ENCODE measurements around the gene USP44. TPM values are rescaled to one million over a fixed set of nuclear protein-coding genes. Genes with fewer than 3 reads are reported as not detected.

The USP44 gene
- total and polyA plus RNA-seq, 10 of the 15 experiments (the other 5 are each of a cell fraction or from before 2014, with no cell fraction given), result 0.02 to 0.26 (median 0.12) TPM; not detected in 6

DNA sequence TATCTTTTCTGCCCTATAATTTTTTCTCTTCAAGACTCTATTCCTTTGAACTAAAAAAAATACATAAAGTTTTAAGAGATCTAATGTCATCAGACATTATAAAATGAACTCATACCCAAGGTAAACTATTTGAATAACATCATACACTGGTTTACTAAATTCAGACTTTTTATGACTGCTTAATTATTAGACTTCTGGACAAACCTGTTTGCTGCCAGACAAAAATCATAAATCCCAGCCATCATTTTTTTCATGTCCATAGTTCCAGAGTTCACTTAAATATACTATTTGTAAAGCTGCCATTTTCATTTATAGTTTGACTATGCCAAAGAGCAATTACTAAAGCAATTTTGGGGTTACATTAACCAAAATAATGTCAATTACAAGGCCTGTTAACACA lies 34.0 kb downstream of the USP44 start:
- DNase-seq (ENCODE audit: low read depth, low spot score) (no peak), FAIRE-seq (no peak), ATAC-seq (no peak)
- Histone ChIP-seq H2AFZ (ENCODE audit: control insufficient read depth, low read depth, low read length) (no peak overlapping the region), H3K9ac (ENCODE audit: control insufficient read depth, insufficient read depth, low read length) (no peak overlapping the region), H3K4me1 (ENCODE audit: control insufficient read depth, insufficient read depth, low read length) (no peaks in the 10 kb centered on the region), H3K79me2 (ENCODE audit: control insufficient read depth, insufficient read depth, low read length) (no peaks in the 10 kb centered on the region), H3K36me3 (ENCODE audit: control insufficient read depth in 2 of 2, insufficient read depth in 2 of 2, low read length in 1 of 2) (peaks cover 1 to 6% of the 10 kb centered on the region in 2 experiments; a peak in 2 of 4 replicates), H3K27me3 (replicated peaks in 1 of 2; ENCODE audit: control insufficient read depth in 2 of 2, insufficient read depth in 2 of 2, low read length in 1 of 2) (no peaks in the 10 kb centered on the region), H4K20me1 (ENCODE audit: control insufficient read depth, insufficient read depth) (no peaks in the 10 kb centered on the region), H3K4me3 (no peak overlapping the region), H3K9me3 (replicated peaks; ENCODE audit: control insufficient read depth, insufficient read depth, low read length) (no peaks in the 10 kb centered on the region), H3K4me2 (ENCODE audit: control insufficient read depth, insufficient read depth) (no peak overlapping the region), H3K27ac (ENCODE audit: control insufficient read depth, insufficient read depth) (no peak overlapping the region)
- POLR2A ChIA-PET, result no interaction called here
- no peak for TF ChIP-seq ZNF24 (IDR thresholded peaks at IDR 0.05)
- BruUV-seq (replicated peaks), result no TSS peak
- intact Hi-C loops (cut with micrococcal nuclease; ENCODE audit: unreplicated experiment) (no loop called here), in situ Hi-C loops (cut with MboI) (no loop called here)
- SMC1A ChIA-PET (ENCODE audit: uncharacterized antibody, unreplicated experiment), result no interaction called here
- CTCF ChIA-PET, result interaction anchor here (1.2 to 1.6 kb wide), 2 partner anchors 17 to 972 kb away, joined by 4 to 5 read pairs; no protein-coding TSS in a partner anchor
- RAD21 ChIA-PET (ENCODE audit: unreplicated experiment), result interaction anchor here (0.6 kb wide), 1 partner anchor 540 kb away, joined by 3 read pairs; no protein-coding TSS in a partner anchor

DNA sequence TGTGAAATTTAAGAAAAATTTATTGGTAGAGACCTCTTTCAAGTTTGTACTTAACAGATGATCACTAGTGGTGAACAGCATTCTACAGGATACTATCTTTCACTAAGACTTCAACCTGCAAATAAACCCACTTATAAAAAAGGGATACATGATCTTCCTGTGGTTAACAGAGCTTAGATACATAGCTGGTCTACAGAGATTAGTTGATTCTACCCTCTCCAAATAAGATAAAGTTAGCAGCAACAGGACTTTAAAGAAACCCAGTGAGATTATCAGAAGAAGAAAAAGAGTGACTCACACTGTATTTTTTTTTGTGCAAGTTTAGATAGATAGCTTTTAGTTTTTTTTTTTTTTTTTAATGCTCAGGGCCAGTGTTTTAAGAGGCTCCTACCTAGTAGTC lies 34.5 kb downstream of the USP44 start:
- ChIA-PET SMC1A (ENCODE audit: uncharacterized antibody, unreplicated experiment) (interaction anchor here (0.6 to 0.8 kb wide), 3 partner anchors 22 to 306 kb away, joined by 3 to 7 read pairs (median 3); no protein-coding TSS in a partner anchor), RAD21 (ENCODE audit: unreplicated experiment) (interaction anchor here (0.6 kb wide), 1 partner anchor 540 kb away, joined by 3 read pairs; no protein-coding TSS in a partner anchor), POLR2A (interaction anchor here (0.7 kb wide), 1 partner anchor 298 kb away, joined by 4 read pairs; no protein-coding TSS in a partner anchor), CTCF (interaction anchor here (0.6 to 1.2 kb wide), 3 partner anchors 94 to 1010 kb away, joined by 3 to 4 read pairs (median 4); no protein-coding TSS in a partner anchor)
- in situ Hi-C loops (cut with MboI) (no loop called here), intact Hi-C loops (cut with micrococcal nuclease; ENCODE audit: unreplicated experiment) (no loop called here)
- peaks cover 2 to 10% of the 10 kb centered on the region in 2 experiments; a peak in 2 of 4 replicates for H3K36me3 ChIP-seq (ENCODE audit: control insufficient read depth in 2 of 2, insufficient read depth in 2 of 2, low read length in 1 of 2)
- BruUV-seq (replicated peaks), result no TSS peak
- H3K4me1 ChIP-seq (ENCODE audit: control insufficient read depth, insufficient read depth, low read length), result no peaks in the 10 kb centered on the region
- H3K27me3 ChIP-seq (replicated peaks in 1 of 2; ENCODE audit: control insufficient read depth in 2 of 2, insufficient read depth in 2 of 2, low read length in 1 of 2), result no peaks in the 10 kb centered on the region
- H3K4me2 ChIP-seq (ENCODE audit: control insufficient read depth, insufficient read depth), result no peak overlapping the region
- no peak overlapping the region for H3K4me3 ChIP-seq
- no peak for FAIRE-seq
- H3K79me2 ChIP-seq (ENCODE audit: control insufficient read depth, insufficient read depth, low read length), result no peaks in the 10 kb centered on the region
- no peak overlapping the region for H3K27ac ChIP-seq (ENCODE audit: control insufficient read depth, insufficient read depth)
- DNase-seq (ENCODE audit: low read depth, low spot score), result no peak
- no peaks in the 10 kb centered on the region for H4K20me1 ChIP-seq (ENCODE audit: control insufficient read depth, insufficient read depth)
- no peaks in the 10 kb centered on the region for H3K9me3 ChIP-seq (replicated peaks; ENCODE audit: control insufficient read depth, insufficient read depth, low read length)
- no peak overlapping the region for H2AFZ ChIP-seq (ENCODE audit: control insufficient read depth, low read depth, low read length)
- TF ChIP-seq YBX1 (IDR thresholded peaks at IDR 0.05) (no peak), ETV6 (conservative IDR thresholded peaks at IDR 0.05 in 1 of 2, IDR thresholded peaks at IDR 0.05 in 1 of 2; ENCODE audit: borderline replicate concordance in 1 of 2, low read depth in 1 of 2) (no peak), JUNB (IDR thresholded peaks at IDR 0.05) (no peak), SUPT20H (IDR thresholded peaks at IDR 0.05; ENCODE audit: borderline replicate concordance, control insufficient read depth, low read depth, low read length) (no peak), BCL11A (IDR thresholded peaks at IDR 0.05; ENCODE audit: low read depth, low read length) (no peak), KLF5 (IDR thresholded peaks at IDR 0.05; ENCODE audit: partially characterized antibody) (no peak), NRF1 (conservative IDR thresholded peaks at IDR 0.05; ENCODE audit: low read depth, low read length) (no peak), YY1 (IDR thresholded peaks at IDR 0.05; ENCODE audit: low read depth, low read length) (no peak), CHD2 (IDR thresholded peaks at IDR 0.05; ENCODE audit: borderline replicate concordance, low read depth, low read length) (no peak), ZNF274 (IDR thresholded peaks at IDR 0.05; ENCODE audit: insufficient read depth, insufficient read length) (no peak), HDGF (IDR thresholded peaks at IDR 0.05) (no peak), TARDBP (IDR thresholded peaks at IDR 0.05; ENCODE audit: borderline replicate concordance) (no peak), CREB1 (IDR thresholded peaks at IDR 0.05; ENCODE audit: low read depth) (no peak), IKZF2 (IDR thresholded peaks at IDR 0.05) (no peak), RAD51 (IDR thresholded peaks at IDR 0.05) (no peak)
- TF ChIP-seq, protein P1, sequence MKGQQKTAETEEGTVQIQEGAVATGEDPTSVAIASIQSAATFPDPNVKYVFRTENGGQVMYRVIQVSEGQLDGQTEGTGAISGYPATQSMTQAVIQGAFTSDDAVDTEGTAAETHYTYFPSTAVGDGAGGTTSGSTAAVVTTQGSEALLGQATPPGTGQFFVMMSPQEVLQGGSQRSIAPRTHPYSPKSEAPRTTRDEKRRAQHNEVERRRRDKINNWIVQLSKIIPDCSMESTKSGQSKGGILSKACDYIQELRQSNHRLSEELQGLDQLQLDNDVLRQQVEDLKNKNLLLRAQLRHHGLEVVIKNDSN (IDR thresholded peaks at IDR 0.05; ENCODE audit: borderline replicate concordance, extremely low read length, insufficient read depth, low read depth, low read length), result no peak
- no peak for ATAC-seq
- no peak overlapping the region for H3K9ac ChIP-seq (ENCODE audit: control insufficient read depth, insufficient read depth, low read length)

Measured in GM12878 (cell line).